GM23338 (cell line): Measurements from ENCODE around the gene MICAL3. TPM values are rescaled to one million over a fixed set of nuclear protein-coding genes. Genes with fewer than 3 reads are reported as not detected.
"Not testable (repeated sequence)": the region's sequence is repeated elsewhere in the genome, so short reads cannot be mapped to it uniquely, and the experiment has no call there.

ENCODE experiments used
- ATAC-seq: fragments of 200-7000 bp; cut with Tn5 transposase; 3 replicates; pipeline ENCODE4 v1.9.1; 2020
- DNase-seq: peaks from one replicate; pipeline ENCODE4 v3.0.0-alpha.2; 2015; ENCODE audit warnings: low spot score
- H2AFZ ChIP-seq: fragments of 200-600 bp; sonication (generic); 2 replicates; pipeline ENCODE4 v1.8.0; 2016; ENCODE audit warnings: antibody characterized with exemption, mild to moderate bottlenecking, moderate library complexity
- H3F3A ChIP-seq: fragments of 200-600 bp; sonication (generic); replicated peaks from 2 replicates; pipeline ENCODE4 v1.8.0; 2017; ENCODE audit warnings: antibody characterized with exemption, mixed run types, low read depth
- H3K27ac ChIP-seq: fragments of 200-600 bp; sonication (generic); 2 replicates; pipeline ENCODE4 v1.6.1; 2016; ENCODE audit warnings: low read depth
- H3K27me3 ChIP-seq: fragments of 200-600 bp; sonication (generic); 2 replicates; pipeline ENCODE4 v1.8.0; 2016; ENCODE audit warnings: mild to moderate bottlenecking, mixed run types, moderate library complexity; ENCODE audit not compliant: insufficient read depth
- H3K36me3 ChIP-seq: fragments of 200-600 bp; sonication (generic); 2 replicates; pipeline ENCODE4 v1.8.0; 2016; ENCODE audit warnings: mild to moderate bottlenecking; ENCODE audit not compliant: insufficient read depth
- H3K4me1 ChIP-seq: fragments of 200-600 bp; sonication (generic); 2 replicates; pipeline ENCODE4 v1.8.0; 2016; ENCODE audit warnings: mild to moderate bottlenecking, moderate library complexity; ENCODE audit not compliant: insufficient read depth
- H3K4me2 ChIP-seq: fragments of 200-600 bp; sonication (generic); 2 replicates; pipeline ENCODE4 v1.7.1; 2017; ENCODE audit warnings: mixed run types
- H3K4me3 ChIP-seq: fragments of 200-600 bp; sonication (generic); 2 replicates; pipeline ENCODE4 v1.6.1; 2016; ENCODE audit warnings: mixed run types
- H3K79me2 ChIP-seq: fragments of 200-600 bp; sonication (generic); replicated peaks from 2 replicates; pipeline ENCODE4 v1.8.0; 2017; ENCODE audit warnings: mild to moderate bottlenecking; ENCODE audit not compliant: insufficient read depth
- H3K9me2 ChIP-seq: fragments of 200-600 bp; sonication (generic); 2 replicates; pipeline ENCODE4 v1.8.0; 2017; ENCODE audit not compliant: insufficient read depth
- H4K20me1 ChIP-seq: fragments of 200-600 bp; sonication (generic); replicated peaks from 2 replicates; pipeline ENCODE4 v1.8.0; 2017; ENCODE audit warnings: mild to moderate bottlenecking; ENCODE audit not compliant: insufficient read depth
- H3K27ac Mint-ChIP-seq: 2 replicates; pipeline ENCODE4 v1.8.0; 2020; ENCODE audit warnings: inconsistent platforms, mild to moderate bottlenecking, moderate library complexity, mixed read lengths
- H3K27me3 Mint-ChIP-seq: 3 replicates; pipeline ENCODE4 v1.8.0; 2022; ENCODE audit warnings: low read depth, mild to moderate bottlenecking, moderate library complexity, mixed read lengths, inconsistent platforms; ENCODE audit not compliant: insufficient read depth, poor library complexity
- H3K36me3 Mint-ChIP-seq: 3 replicates; pipeline ENCODE4 v1.8.0; 2021; ENCODE audit warnings: low read depth, mild to moderate bottlenecking, inconsistent platforms, moderate library complexity, mixed read lengths
- H3K4me1 Mint-ChIP-seq: 3 replicates; pipeline ENCODE4 v1.8.0; 2020; ENCODE audit warnings: mild to moderate bottlenecking, inconsistent platforms, mixed read lengths
- H3K4me3 Mint-ChIP-seq: 3 replicates; pipeline ENCODE4 v1.8.0; 2021; ENCODE audit warnings: moderate library complexity, mild to moderate bottlenecking, inconsistent platforms, mixed read lengths
- H3K9me3 Mint-ChIP-seq: 3 replicates; pipeline ENCODE4 v1.8.0; 2020; ENCODE audit warnings: moderate library complexity, mild to moderate bottlenecking, inconsistent platforms, mixed read lengths
- EZH2phosphoT487 ChIP-seq: fragments of 200-600 bp; sonication (generic); IDR thresholded peaks from one replicate; pipeline ENCODE4 v1.8.1; 2018; ENCODE audit warnings: antibody characterized with exemption; ENCODE audit not compliant: unreplicated experiment
- STAT1 ChIP-seq: IDR thresholded peaks from one replicate; pipeline ENCODE4 v1.6.1; 2016; ENCODE audit warnings: antibody characterized with exemption; ENCODE audit not compliant: unreplicated experiment
- ZNF114 ChIP-seq: fragments of 250-450 bp; sonication (Bioruptor Pico); IDR thresholded peaks from 2 replicates; pipeline ENCODE4 v1.5.0; 2020; ENCODE audit warnings: mild to moderate bottlenecking, moderate library complexity
- ZNF331 ChIP-seq: fragments of 250-450 bp; sonication (Bioruptor Pico); IDR thresholded peaks from 2 replicates; pipeline ENCODE4 v1.5.0; 2020; ENCODE audit warnings: low read depth, mild to moderate bottlenecking, moderate library complexity
- polyA plus RNA-seq: library from polyadenylated mRNA; unstranded; fragments of >200 nt; fragmentation: Nextera tagmentation; extraction: Ambion mirVana; gene quantifications from 2 replicates; pipeline ENCODE4 v1.2.1, GENCODE V29; 2016
- total RNA-seq: library from RNA; depleted of rRNA; stranded (reverse); fragments of >200 nt; shearing (Covaris generic); gene quantifications from 2 replicates; pipeline ENCODE4 v1.2.3, GENCODE V29; 2014
- TF ChIP-seq, protein P1 (sequence below), 2 experiments: fragments of 200-600 bp in 1 of 2; sonication (generic) in 1 of 2; conservative IDR thresholded peaks; 2 replicates each; pipeline versions ENCODE4 v1.5.1 to v1.6.1; 2016 to 2017; ENCODE audit warnings: antibody characterized with exemption in 2 of 2, low read depth in 2 of 2, mild to moderate bottlenecking in 2 of 2, moderate library complexity in 1 of 2

The MICAL3 gene
- total and polyA plus RNA-seq, 2 experiments from 2014 or later, result 10.1 to 33.9 TPM

DNA sequence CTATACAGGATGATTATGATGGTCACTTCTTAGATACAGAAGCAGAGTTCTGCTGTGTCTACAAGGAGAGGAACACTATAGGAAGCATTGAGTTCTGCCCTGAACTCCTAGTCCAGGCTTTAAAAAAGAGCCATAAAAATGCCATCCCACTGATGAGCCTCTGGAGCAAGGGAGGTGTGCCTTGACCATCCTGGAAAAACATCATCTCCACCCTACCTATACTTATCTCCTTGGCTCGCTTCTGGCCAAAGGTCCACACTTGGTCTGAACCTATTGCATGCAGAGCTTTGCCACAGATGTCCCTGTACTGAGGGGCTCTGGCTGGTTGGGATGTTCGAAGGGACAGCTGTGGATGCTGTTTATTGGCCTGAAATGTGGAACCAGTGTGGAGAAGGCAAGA, 49.1 kb upstream of the MICAL3 start (continued):
- TF ChIP-seq, protein P1, sequence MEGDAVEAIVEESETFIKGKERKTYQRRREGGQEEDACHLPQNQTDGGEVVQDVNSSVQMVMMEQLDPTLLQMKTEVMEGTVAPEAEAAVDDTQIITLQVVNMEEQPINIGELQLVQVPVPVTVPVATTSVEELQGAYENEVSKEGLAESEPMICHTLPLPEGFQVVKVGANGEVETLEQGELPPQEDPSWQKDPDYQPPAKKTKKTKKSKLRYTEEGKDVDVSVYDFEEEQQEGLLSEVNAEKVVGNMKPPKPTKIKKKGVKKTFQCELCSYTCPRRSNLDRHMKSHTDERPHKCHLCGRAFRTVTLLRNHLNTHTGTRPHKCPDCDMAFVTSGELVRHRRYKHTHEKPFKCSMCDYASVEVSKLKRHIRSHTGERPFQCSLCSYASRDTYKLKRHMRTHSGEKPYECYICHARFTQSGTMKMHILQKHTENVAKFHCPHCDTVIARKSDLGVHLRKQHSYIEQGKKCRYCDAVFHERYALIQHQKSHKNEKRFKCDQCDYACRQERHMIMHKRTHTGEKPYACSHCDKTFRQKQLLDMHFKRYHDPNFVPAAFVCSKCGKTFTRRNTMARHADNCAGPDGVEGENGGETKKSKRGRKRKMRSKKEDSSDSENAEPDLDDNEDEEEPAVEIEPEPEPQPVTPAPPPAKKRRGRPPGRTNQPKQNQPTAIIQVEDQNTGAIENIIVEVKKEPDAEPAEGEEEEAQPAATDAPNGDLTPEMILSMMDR (conservative IDR thresholded peaks at IDR 0.05; ENCODE audit: low read depth in 2 of 2), result no peak

DNA sequence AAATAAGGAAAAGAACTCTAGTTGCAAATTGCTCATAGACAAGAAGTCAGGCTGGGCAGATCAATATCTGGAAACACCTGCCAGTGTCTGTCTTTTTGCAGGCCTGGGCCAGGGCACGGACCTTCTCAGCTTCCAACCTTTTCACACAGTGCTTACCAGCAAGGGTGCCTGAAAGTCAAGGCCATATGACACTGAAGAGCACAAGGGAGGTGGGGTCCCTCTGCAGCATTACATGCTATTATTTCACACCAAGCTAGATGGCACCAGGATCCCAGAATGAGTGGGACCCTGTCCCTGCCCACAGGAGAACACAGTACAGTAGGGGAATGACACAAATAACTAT, 47.6 kb upstream of the MICAL3 start:
- H3K9me2 ChIP-seq, result no peaks in the 10 kb centered on the region
- no peak overlapping the region for H3K4me2 ChIP-seq
- H3K27ac Mint-ChIP-seq, result no peak overlapping the region
- H3K27me3 Mint-ChIP-seq, result peaks cover 3% of the 10 kb centered on the region
- H3K79me2 ChIP-seq, result no peaks in the 10 kb centered on the region; the same call in 1 of the 2 replicates
- no peak overlapping the region for H3K27ac ChIP-seq
- H3K36me3 ChIP-seq, result no peaks in the 10 kb centered on the region
- H2AFZ ChIP-seq, result no peak overlapping the region
- no peaks in the 10 kb centered on the region for H4K20me1 ChIP-seq
- H3K4me1 Mint-ChIP-seq, result peaks cover 5% of the 10 kb centered on the region
- H3K4me3 ChIP-seq, result no peak overlapping the region
- no peaks in the 10 kb centered on the region for H3K36me3 Mint-ChIP-seq
- DNase-seq, result no peak
- H3K9me3 Mint-ChIP-seq, result no peaks in the 10 kb centered on the region
- H3K4me3 Mint-ChIP-seq, result no peak overlapping the region
- no peak for TF ChIP-seq ZNF331 (CRISPR knock-in tag)
- TF ChIP-seq STAT1, result no peak
- TF ChIP-seq ZNF114 (CRISPR knock-in tag), result no peak
- no peak for TF ChIP-seq EZH2phosphoT487
- peaks cover 3% of the 10 kb centered on the region; the same call in 1 of the 2 replicates for H3K4me1 ChIP-seq
- no peaks in the 10 kb centered on the region for H3F3A ChIP-seq
- H3K27me3 ChIP-seq, result no peaks in the 10 kb centered on the region
- ATAC-seq, result no peak

DNA sequence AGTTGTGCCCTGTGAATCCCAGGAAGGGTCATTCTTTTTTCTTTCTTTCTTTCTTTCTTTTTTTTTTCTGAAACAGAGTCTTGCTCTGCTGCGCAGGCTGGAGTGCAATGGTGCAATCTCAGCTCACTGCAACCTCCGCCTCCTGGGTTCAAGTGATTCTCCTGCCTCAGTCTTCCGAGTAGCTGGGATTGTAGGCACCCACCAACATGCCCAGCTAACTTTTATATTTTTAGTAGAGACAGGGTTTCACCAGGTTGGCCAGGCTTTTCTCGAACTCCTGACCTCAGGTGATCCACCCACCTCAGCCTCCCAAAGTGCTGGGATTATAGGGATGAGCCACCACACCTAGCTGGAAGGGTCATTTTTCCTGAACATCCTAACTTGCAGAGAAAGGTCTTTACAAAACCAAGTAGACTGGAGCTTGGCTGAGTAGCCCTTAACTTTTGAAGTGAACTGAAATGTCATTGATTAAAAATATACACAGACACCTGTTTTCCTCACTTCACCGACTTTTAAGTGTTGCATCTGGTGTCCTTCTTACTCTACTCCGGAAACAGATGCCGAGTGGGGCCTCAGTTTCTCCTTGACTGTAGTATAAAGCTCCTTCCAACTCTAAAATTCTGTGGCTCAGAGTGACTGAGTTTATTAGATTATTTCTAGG, 47.1 kb upstream of the MICAL3 start:
- H3K36me3 Mint-ChIP-seq, DNase-seq, H2AFZ ChIP-seq, ATAC-seq, H3K27me3 Mint-ChIP-seq, H3K79me2 ChIP-seq, H3K9me2 ChIP-seq, H3K27ac ChIP-seq, H3F3A ChIP-seq, H3K27ac Mint-ChIP-seq, H3K9me3 Mint-ChIP-seq, H3K4me3 ChIP-seq, H4K20me1 ChIP-seq, H3K4me2 ChIP-seq, H3K4me1 ChIP-seq, H3K4me3 Mint-ChIP-seq, H3K4me1 Mint-ChIP-seq, H3K36me3 ChIP-seq, H3K27me3 ChIP-seq: not testable (repeated sequence)
- TF ChIP-seq, protein P1 (conservative IDR thresholded peaks at IDR 0.05; ENCODE audit: low read depth in 2 of 2), result 0 out of 4 replicates have a peak, but pooled peaks of 1 of the 2 experiments have one; percentile 6
